ENCODE measurements around the gene OSBPL5. TPM values are rescaled to one million over a fixed set of nuclear protein-coding genes. Genes with fewer than 3 reads are reported as not detected.
A peak's percentile ranks its signal among the peaks of the same experiment; 100 is the strongest.

Gene OSBPL5
- total and polyA plus RNA-seq, 2 donors (not counting 1 experiment from before 2014, with no cell fraction given) = 12.4 to 49.0 TPM

- H3K36me3 ChIP-seq (ENCODE audit: control insufficient read depth, insufficient read depth, low read length) = peaks cover 5% of the 10 kb centered on the region
- no peaks in the 10 kb centered on the region for H3K27me3 ChIP-seq (ENCODE audit: control insufficient read depth, insufficient read depth, low read length)
- H3K9me3 ChIP-seq (ENCODE audit: control insufficient read depth, insufficient read depth, low read depth, low read length) = no peaks in the 10 kb centered on the region
- peak overlapping the region; percentile 68 for H3K9ac ChIP-seq (ENCODE audit: insufficient read depth, low read length)
- no peak overlapping the region for H2AFZ ChIP-seq (ENCODE audit: low read length)
- peak overlapping the region; percentile 62 for H3K4me2 ChIP-seq (ENCODE audit: extremely low read depth, insufficient read depth, low read length)
- H3K27ac ChIP-seq (ENCODE audit: insufficient read depth, low read length) = peak overlapping the region; percentile 90
- DNase-seq (ENCODE audit: low read depth in 2 of 2) = peak; percentile 29 to 40
- TF ChIP-seq CTCF (conservative IDR thresholded peaks at IDR 0.05 in 1 of 2, IDR thresholded peaks at IDR 0.05 in 1 of 2; ENCODE audit: low read depth in 1 of 2, low read length in 2 of 2) = no peak
- TF ChIP-seq EZH2 (IDR thresholded peaks at IDR 0.05; ENCODE audit: low read length, missing control alignments) = no peak
- H3K4me1 ChIP-seq (ENCODE audit: control insufficient read depth, extremely low read depth, insufficient read depth, low read length) = peaks cover 51% of the 10 kb centered on the region
- no peaks in the 10 kb centered on the region for H4K20me1 ChIP-seq (ENCODE audit: control insufficient read depth, extremely low read depth, insufficient read depth, low read length)
- peaks cover 87% of the 10 kb centered on the region for H3K79me2 ChIP-seq (ENCODE audit: control insufficient read depth, insufficient read depth, low read length)
- H3K4me3 ChIP-seq (replicated peaks in 1 of 4; ENCODE audit: control extremely low read depth in 1 of 4, insufficient read depth in 1 of 4, low read depth in 3 of 4, low read length in 4 of 4) = peak overlapping the region in 3 of 4 experiments; percentile 5 to 32 (median 12)
These were observed 9.3 kb downstream of the OSBPL5 start for GRCh38 chr11:3155691-3156258.

DNA sequence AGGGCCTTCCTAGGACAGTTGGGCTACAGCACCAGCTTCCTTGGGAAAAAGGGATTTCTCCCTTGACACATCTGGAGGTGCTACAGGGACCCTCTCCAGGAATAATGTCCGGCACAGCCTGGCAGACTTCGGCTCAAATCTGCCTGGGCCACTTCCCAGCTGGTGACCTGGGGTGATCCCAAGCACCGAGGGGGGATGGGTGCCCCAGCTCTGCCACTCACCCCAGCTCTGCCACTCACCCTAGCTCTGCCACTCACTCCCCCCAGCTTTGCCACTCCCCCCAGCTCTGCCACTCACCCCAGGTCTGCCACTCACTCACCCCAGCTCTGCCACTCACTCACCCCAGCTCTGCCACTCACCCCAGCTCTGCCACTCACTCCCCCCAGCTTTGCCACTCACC is 9.9 kb downstream of the OSBPL5 start:
- Histone ChIP-seq H3K9me3 (ENCODE audit: control insufficient read depth, insufficient read depth, low read depth, low read length) (no peaks in the 10 kb centered on the region), H2AFZ (ENCODE audit: low read length) (no peak overlapping the region), H3K4me2 (ENCODE audit: extremely low read depth, insufficient read depth, low read length) (peak overlapping the region; percentile 68), H3K27me3 (ENCODE audit: control insufficient read depth, insufficient read depth, low read length) (no peaks in the 10 kb centered on the region), H3K36me3 (ENCODE audit: control insufficient read depth, insufficient read depth, low read length) (peaks cover 5% of the 10 kb centered on the region), H4K20me1 (ENCODE audit: control insufficient read depth, extremely low read depth, insufficient read depth, low read length) (no peaks in the 10 kb centered on the region), H3K9ac (ENCODE audit: insufficient read depth, low read length) (peak overlapping the region; percentile 68), H3K4me3 (replicated peaks in 1 of 4; ENCODE audit: control extremely low read depth in 1 of 4, insufficient read depth in 1 of 4, low read depth in 3 of 4, low read length in 4 of 4) (peak overlapping the region in 2 of 4 experiments; percentile 12 to 32), H3K4me1 (ENCODE audit: control insufficient read depth, extremely low read depth, insufficient read depth, low read length) (peaks cover 49% of the 10 kb centered on the region), H3K79me2 (ENCODE audit: control insufficient read depth, insufficient read depth, low read length) (peaks cover 91% of the 10 kb centered on the region), H3K27ac (ENCODE audit: insufficient read depth, low read length) (peak overlapping the region; percentile 90)
- DNase-seq (ENCODE audit: low read depth in 2 of 2) = no peak
- TF ChIP-seq EZH2 (IDR thresholded peaks at IDR 0.05; ENCODE audit: low read length, missing control alignments) (no peak), CTCF (conservative IDR thresholded peaks at IDR 0.05 in 1 of 2, IDR thresholded peaks at IDR 0.05 in 1 of 2; ENCODE audit: low read depth in 1 of 2, low read length in 2 of 2) (no peak)

GRCh38 chr11:3154001-3154599 is 11.0 kb downstream of the OSBPL5 start:
- H4K20me1 ChIP-seq (ENCODE audit: control insufficient read depth, extremely low read depth, insufficient read depth, low read length) = no peaks in the 10 kb centered on the region
- no peak overlapping the region for H3K4me3 ChIP-seq (replicated peaks in 1 of 4; ENCODE audit: control extremely low read depth in 1 of 4, insufficient read depth in 1 of 4, low read depth in 3 of 4, low read length in 4 of 4)
- H3K4me2 ChIP-seq (ENCODE audit: extremely low read depth, insufficient read depth, low read length) = peak overlapping the region; percentile 9
- H3K27me3 ChIP-seq (ENCODE audit: control insufficient read depth, insufficient read depth, low read length) = no peaks in the 10 kb centered on the region
- DNase-seq (ENCODE audit: low read depth in 2 of 2) = peak in 1 of 2 donors; percentile 34
- H3K4me1 ChIP-seq (ENCODE audit: control insufficient read depth, extremely low read depth, insufficient read depth, low read length) = peaks cover 41% of the 10 kb centered on the region
- no peaks in the 10 kb centered on the region for H3K9me3 ChIP-seq (ENCODE audit: control insufficient read depth, insufficient read depth, low read depth, low read length)
- H3K79me2 ChIP-seq (ENCODE audit: control insufficient read depth, insufficient read depth, low read length) = peaks cover 90% of the 10 kb centered on the region
- H3K36me3 ChIP-seq (ENCODE audit: control insufficient read depth, insufficient read depth, low read length) = peaks cover 9% of the 10 kb centered on the region
- H2AFZ ChIP-seq (ENCODE audit: low read length) = no peak overlapping the region
- peak overlapping the region; percentile 90 for H3K27ac ChIP-seq (ENCODE audit: insufficient read depth, low read length)
- TF ChIP-seq CTCF (conservative IDR thresholded peaks at IDR 0.05 in 1 of 2, IDR thresholded peaks at IDR 0.05 in 1 of 2; ENCODE audit: low read depth in 1 of 2, low read length in 2 of 2) = no peak
- no peak for TF ChIP-seq EZH2 (IDR thresholded peaks at IDR 0.05; ENCODE audit: low read length, missing control alignments)
- peak overlapping the region; percentile 58 for H3K9ac ChIP-seq (ENCODE audit: insufficient read depth, low read length)
